NCI-H1048 (cell line): ENCODE measurements around the gene GGN.
"Not testable (repeated sequence)": the region's sequence is repeated elsewhere in the genome, so short reads cannot be mapped to it uniquely, and the experiment has no call there.

Experiments used
- DNase-seq: peaks from one replicate; lab custom pipeline; 2025; lab: John Stamatoyannopoulos, UW

Gene GGN

GRCh38 chr19:38361633-38362075 lies 26.2 kb downstream of the GGN start:
- DNase-seq = peak; percentile 81

- DNase-seq = no peak
Observed at GRCh38 chr19:38360839-38361631, 26.8 kb downstream of the GGN start.

- no peak for DNase-seq
Observed at GRCh38 chr19:38360351-38360750, 27.5 kb downstream of the GGN start.

GRCh38 chr19:38359242-38360021 lies 28.4 kb downstream of the GGN start:
- no peak for DNase-seq

GRCh38 chr19:38358071-38358470 lies 29.8 kb downstream of the GGN start:
- DNase-seq = no peak

- no peak for DNase-seq
Observed at GRCh38 chr19:38355728-38356725, 31.8 kb downstream of the GGN start.

GRCh38 chr19:38352611-38353010 lies 35.2 kb downstream of the GGN start:
- no peak for DNase-seq

GRCh38 chr19:38351865-38352395 lies 35.9 kb downstream of the GGN start:
- no peak for DNase-seq

- DNase-seq = no peak
Observed at GRCh38 chr19:38350883-38351282, 37.0 kb downstream of the GGN start.

GRCh38 chr19:38346837-38347236 lies 41.0 kb downstream of the GGN start:
- DNase-seq = no peak

GRCh38 chr19:38340927-38341326 lies 46.9 kb downstream of the GGN start:
- DNase-seq = no peak

GRCh38 chr19:38339011-38339410 lies 48.8 kb downstream of the GGN start:
- not testable (repeated sequence) for DNase-seq

- DNase-seq = no peak
Observed at GRCh38 chr19:38337360-38337653, 50.5 kb downstream of the GGN start.

- peak; percentile 76 for DNase-seq
Observed at GRCh38 chr19:38336638-38337359, 51.0 kb downstream of the GGN start.

GRCh38 chr19:38335949-38336637 lies 51.7 kb downstream of the GGN start:
- peak; percentile 94 for DNase-seq
